ENCODE measurements around the gene ZP1.
A peak's percentile ranks its signal among the peaks of the same experiment; 100 is the strongest.

ZP1 gene

DNA sequence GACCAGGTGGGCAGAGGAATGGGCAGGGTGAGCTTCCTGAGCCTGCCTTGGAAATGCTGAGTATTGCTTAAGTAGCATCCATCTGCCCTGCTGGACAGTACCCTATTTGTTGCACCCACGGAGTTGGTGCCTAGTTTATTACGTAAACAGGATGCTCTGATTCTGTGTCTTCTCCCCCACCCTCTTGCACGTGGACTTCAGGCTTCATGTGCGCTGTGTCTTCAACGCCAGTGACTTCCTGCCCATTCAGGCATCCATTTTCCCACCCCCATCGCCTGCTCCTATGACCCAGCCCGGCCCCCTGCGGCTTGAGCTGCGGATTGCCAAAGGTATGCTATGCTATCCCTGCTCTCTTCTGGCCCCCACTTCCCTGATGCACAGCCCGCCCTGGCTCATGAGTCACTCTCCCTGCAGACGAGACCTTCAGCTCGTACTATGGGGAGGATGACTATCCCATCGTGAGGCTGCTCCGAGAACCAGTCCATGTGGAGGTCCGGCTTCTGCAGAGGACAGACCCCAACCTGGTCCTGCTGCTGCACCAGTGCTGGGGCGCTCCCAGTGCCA is 5.7 kb downstream of the ZP1 start:
- Histone ChIP-seq H3K36me3 (ENCODE audit: control insufficient read depth in 1 of 2, insufficient read depth in 2 of 2, low read depth in 1 of 2, low read length in 2 of 2) (peaks cover 0 to 12% of the 10 kb centered on the region in 2 experiments), H2AFZ (ENCODE audit: low read depth, low read length) (no peak overlapping the region), H4K8ac (ENCODE audit: low read length) (peak overlapping the region; percentile 72), H3K27ac (ENCODE audit: low read length, poor library complexity, severe bottlenecking) (peak overlapping the region; percentile 25), H2BK12ac (ENCODE audit: low read length in 2 of 2) (peak overlapping the region in 1 of 2 experiments; percentile 64), H3K14ac (ENCODE audit: low read length in 2 of 2) (peak overlapping the region in 1 of 2 experiments; percentile 41), H4K91ac (ENCODE audit: low read length) (peak overlapping the region; percentile 79), H2BK120ac (ENCODE audit: low read depth, low read length) (no peak overlapping the region), H3K4me3 (ENCODE audit: insufficient read depth in 1 of 2, low read depth in 1 of 2, low read length in 2 of 2) (peak overlapping the region in 1 of 2 experiments; percentile 1), H2BK15ac (ENCODE audit: low read depth, poor library complexity, severe bottlenecking) (peak overlapping the region; percentile 82), H3K18ac (ENCODE audit: low read depth in 1 of 2, low read length in 2 of 2) (peak overlapping the region; percentile 37 to 45), H3K9ac (ENCODE audit: low read length) (no peak overlapping the region), H2BK5ac (ENCODE audit: low read depth, low read length, poor library complexity, severe bottlenecking) (no peak overlapping the region), H3K4me1 (ENCODE audit: control insufficient read depth, insufficient read depth, low read depth, low read length) (peaks cover 32% of the 10 kb centered on the region), H3K79me1 (replicated peaks; ENCODE audit: low read length, poor library complexity, severe bottlenecking) (no peaks in the 10 kb centered on the region), H3K27me3 (ENCODE audit: control insufficient read depth in 1 of 2, insufficient read depth in 1 of 2, low read length in 2 of 2) (no peaks in the 10 kb centered on the region), H2AK5ac (ENCODE audit: low read length, severe bottlenecking) (peak overlapping the region; percentile 72), H3K4ac (ENCODE audit: low read depth in 1 of 2, low read length in 2 of 2) (peak overlapping the region in 1 of 2 experiments; percentile 64), H3K9me3 (ENCODE audit: control insufficient read depth, low read length) (no peaks in the 10 kb centered on the region), H3K23ac (ENCODE audit: low read length in 2 of 2) (no peak overlapping the region), H3K4me2 (ENCODE audit: low read length, poor library complexity, severe bottlenecking) (peak overlapping the region; percentile 28)
- DNase-seq: peak; percentile 89
- 28% methylated on average over 16 of the region's 16 CpGs for WGBS

DNA sequence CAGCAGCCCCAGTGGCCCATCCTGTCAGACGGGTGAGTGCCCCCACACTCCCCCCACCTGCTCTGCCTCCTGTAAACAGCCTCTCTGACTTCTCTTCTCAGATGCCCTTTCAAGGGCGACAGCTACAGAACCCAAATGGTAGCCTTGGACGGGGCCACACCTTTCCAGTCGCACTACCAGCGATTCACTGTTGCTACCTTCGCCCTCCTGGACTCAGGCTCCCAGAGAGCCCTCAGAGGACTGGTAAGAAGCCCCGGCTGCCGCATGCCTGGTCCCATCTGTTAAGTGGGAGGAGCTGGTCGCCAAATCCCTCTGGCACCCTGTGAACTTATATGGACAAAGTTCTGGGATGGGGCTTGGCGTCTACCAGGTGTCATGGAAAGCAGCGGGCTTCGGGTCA is 6.2 kb downstream of the ZP1 start:
- peak overlapping the region; percentile 79 for H4K91ac ChIP-seq (ENCODE audit: low read length)
- peak overlapping the region; percentile 3 for H2BK5ac ChIP-seq (ENCODE audit: low read depth, low read length, poor library complexity, severe bottlenecking)
- peak overlapping the region in 1 of 2 experiments; percentile 41 for H3K14ac ChIP-seq (ENCODE audit: low read length in 2 of 2)
- no peaks in the 10 kb centered on the region for H3K79me1 ChIP-seq (replicated peaks; ENCODE audit: low read length, poor library complexity, severe bottlenecking)
- H2AK5ac ChIP-seq (ENCODE audit: low read length, severe bottlenecking): peak overlapping the region; percentile 72
- peak overlapping the region; percentile 25 for H3K27ac ChIP-seq (ENCODE audit: low read length, poor library complexity, severe bottlenecking)
- peak overlapping the region; percentile 28 for H3K4me2 ChIP-seq (ENCODE audit: low read length, poor library complexity, severe bottlenecking)
- peak overlapping the region; percentile 72 for H4K8ac ChIP-seq (ENCODE audit: low read length)
- peak overlapping the region in 1 of 2 experiments; percentile 1 for H3K4me3 ChIP-seq (ENCODE audit: insufficient read depth in 1 of 2, low read depth in 1 of 2, low read length in 2 of 2)
- no peaks in the 10 kb centered on the region for H3K9me3 ChIP-seq (ENCODE audit: control insufficient read depth, low read length)
- no peak overlapping the region for H3K9ac ChIP-seq (ENCODE audit: low read length)
- H3K4ac ChIP-seq (ENCODE audit: low read depth in 1 of 2, low read length in 2 of 2): peak overlapping the region; percentile 35 to 64
- no peak overlapping the region for H3K23ac ChIP-seq (ENCODE audit: low read length in 2 of 2)
- H2BK12ac ChIP-seq (ENCODE audit: low read length in 2 of 2): peak overlapping the region in 1 of 2 experiments; percentile 64
- peak overlapping the region in 1 of 2 experiments; percentile 37 for H3K18ac ChIP-seq (ENCODE audit: low read depth in 1 of 2, low read length in 2 of 2)
- no peak overlapping the region for H2BK120ac ChIP-seq (ENCODE audit: low read depth, low read length)
- H3K4me1 ChIP-seq (ENCODE audit: control insufficient read depth, insufficient read depth, low read depth, low read length): peaks cover 32% of the 10 kb centered on the region
- H2AFZ ChIP-seq (ENCODE audit: low read depth, low read length): no peak overlapping the region
- H3K36me3 ChIP-seq (ENCODE audit: control insufficient read depth in 1 of 2, insufficient read depth in 2 of 2, low read depth in 1 of 2, low read length in 2 of 2): peaks cover 0 to 12% of the 10 kb centered on the region in 2 experiments
- WGBS: 90% methylated on average over 12 of the region's 12 CpGs
- no peak for DNase-seq
- no peaks in the 10 kb centered on the region for H3K27me3 ChIP-seq (ENCODE audit: control insufficient read depth in 1 of 2, insufficient read depth in 1 of 2, low read length in 2 of 2)
- peak overlapping the region; percentile 82 for H2BK15ac ChIP-seq (ENCODE audit: low read depth, poor library complexity, severe bottlenecking)

DNA sequence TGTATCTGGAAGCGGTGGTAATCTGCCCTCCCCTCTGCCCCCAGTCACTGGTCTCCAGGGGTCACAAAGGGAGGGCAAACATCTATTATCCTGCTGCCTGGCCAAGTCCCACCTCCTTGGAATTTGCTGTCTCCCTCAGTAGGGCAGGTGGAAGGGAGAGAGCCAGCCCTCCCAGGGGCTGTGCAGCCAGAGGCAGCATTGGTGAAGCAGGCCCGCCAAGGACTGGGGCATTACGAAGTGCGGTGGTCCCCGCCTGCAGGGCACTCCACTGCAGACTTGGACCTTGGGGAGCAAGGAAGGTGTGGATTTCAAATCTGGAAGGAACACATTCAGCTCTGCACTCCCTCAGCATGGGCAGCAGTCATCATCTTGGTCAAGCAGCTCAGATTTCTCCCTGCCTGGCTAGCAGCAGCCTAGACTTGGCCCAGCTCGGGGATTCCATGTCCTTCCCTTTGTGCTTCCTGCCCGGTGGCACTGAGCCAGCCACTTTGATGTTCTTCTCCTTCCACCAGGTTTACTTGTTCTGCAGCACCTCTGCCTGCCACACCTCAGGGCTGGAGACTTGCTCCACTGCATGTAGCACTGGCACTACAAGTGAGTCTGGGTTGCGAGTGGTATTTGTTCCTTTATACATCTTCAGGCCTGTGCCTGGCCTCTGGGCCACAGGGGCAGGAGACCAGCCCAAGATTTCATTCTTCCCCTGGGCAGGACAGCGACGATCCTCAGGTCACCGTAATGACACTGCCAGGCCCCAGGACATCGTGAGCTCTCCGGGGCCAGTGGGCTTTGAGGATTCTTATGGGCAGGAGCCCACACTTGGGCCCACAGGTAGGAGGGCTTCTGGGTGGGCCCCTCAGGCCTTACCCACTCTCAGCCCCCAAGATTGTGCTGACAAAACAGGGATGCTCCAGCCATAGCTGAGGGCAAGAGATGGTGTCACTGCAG is 7.4 kb downstream of the ZP1 start:
- DNase-seq: no peak
- peak overlapping the region; percentile 6 to 41 for H3K18ac ChIP-seq (ENCODE audit: low read depth in 1 of 2, low read length in 2 of 2)
- no peak overlapping the region for H2AFZ ChIP-seq (ENCODE audit: low read depth, low read length)
- H3K4me2 ChIP-seq (ENCODE audit: low read length, poor library complexity, severe bottlenecking): no peak overlapping the region
- H3K4ac ChIP-seq (ENCODE audit: low read depth in 1 of 2, low read length in 2 of 2): peak overlapping the region in 1 of 2 experiments; percentile 35
- H3K4me3 ChIP-seq (ENCODE audit: insufficient read depth in 1 of 2, low read depth in 1 of 2, low read length in 2 of 2): no peak overlapping the region
- H3K23ac ChIP-seq (ENCODE audit: low read length in 2 of 2): no peak overlapping the region
- H3K36me3 ChIP-seq (ENCODE audit: control insufficient read depth in 1 of 2, insufficient read depth in 2 of 2, low read depth in 1 of 2, low read length in 2 of 2): peaks cover 2 to 12% of the 10 kb centered on the region in 2 experiments
- H3K27ac ChIP-seq (ENCODE audit: low read length, poor library complexity, severe bottlenecking): no peak overlapping the region
- peak overlapping the region; percentile 33 for H2AK5ac ChIP-seq (ENCODE audit: low read length, severe bottlenecking)
- H4K8ac ChIP-seq (ENCODE audit: low read length): no peak overlapping the region
- no peaks in the 10 kb centered on the region for H3K27me3 ChIP-seq (ENCODE audit: control insufficient read depth in 1 of 2, insufficient read depth in 1 of 2, low read length in 2 of 2)
- WGBS: 94% methylated on average over 12 of the region's 13 CpGs
- H3K9ac ChIP-seq (ENCODE audit: low read length): no peak overlapping the region
- no peak overlapping the region for H2BK12ac ChIP-seq (ENCODE audit: low read length in 2 of 2)
- no peak overlapping the region for H3K14ac ChIP-seq (ENCODE audit: low read length in 2 of 2)
- H3K4me1 ChIP-seq (ENCODE audit: control insufficient read depth, insufficient read depth, low read depth, low read length): peaks cover 31% of the 10 kb centered on the region
- no peaks in the 10 kb centered on the region for H3K79me1 ChIP-seq (replicated peaks; ENCODE audit: low read length, poor library complexity, severe bottlenecking)
- no peak overlapping the region for H2BK120ac ChIP-seq (ENCODE audit: low read depth, low read length)
- no peaks in the 10 kb centered on the region for H3K9me3 ChIP-seq (ENCODE audit: control insufficient read depth, low read length)
- no peak overlapping the region for H2BK5ac ChIP-seq (ENCODE audit: low read depth, low read length, poor library complexity, severe bottlenecking)
- no peak overlapping the region for H2BK15ac ChIP-seq (ENCODE audit: low read depth, poor library complexity, severe bottlenecking)
- H4K91ac ChIP-seq (ENCODE audit: low read length): no peak overlapping the region
